IPS-18c (cell line): ENCODE measurements around the gene TEX264.

Experiments
- H3K4me3 ChIP-seq: 2 replicates; pipeline ENCODE4 v1.7.0; 2013; ENCODE audit warnings: low read depth, mild to moderate bottlenecking, low read length, moderate library complexity; ENCODE audit not compliant: insufficient read depth
- H3K9me3 ChIP-seq: one replicate; pipeline ENCODE4 v1.6.1; 2013; ENCODE audit warnings: mild to moderate bottlenecking, low read length, moderate library complexity; ENCODE audit not compliant: control insufficient read depth, insufficient read depth

Gene TEX264

GRCh38 chr3:51671734-51672475 lies 853 bp downstream of the TEX264 start:
- no peaks in the 10 kb centered on the region for H3K9me3 ChIP-seq
- peak overlapping the region; percentile 79 for H3K4me3 ChIP-seq

- no peaks in the 10 kb centered on the region for H3K9me3 ChIP-seq
- H3K4me3 ChIP-seq: no peak overlapping the region
Measured at GRCh38 chr3:51673181-51673801, 2.2 kb downstream of the TEX264 start.

GRCh38 chr3:51673802-51674654 lies 3.0 kb downstream of the TEX264 start:
- H3K9me3 ChIP-seq: no peaks in the 10 kb centered on the region
- no peak overlapping the region for H3K4me3 ChIP-seq

GRCh38 chr3:51675201-51675611 lies 4.2 kb downstream of the TEX264 start:
- no peaks in the 10 kb centered on the region for H3K9me3 ChIP-seq
- H3K4me3 ChIP-seq: no peak overlapping the region

- no peaks in the 10 kb centered on the region for H3K9me3 ChIP-seq
- H3K4me3 ChIP-seq: no peak overlapping the region
Measured at GRCh38 chr3:51676102-51676640, 5.1 kb downstream of the TEX264 start.

- Histone ChIP-seq H3K4me3 (no peak overlapping the region), H3K9me3 (no peaks in the 10 kb centered on the region)
Measured at GRCh38 chr3:51677358-51677757, 6.3 kb downstream of the TEX264 start.

GRCh38 chr3:51678186-51678585 lies 7.1 kb downstream of the TEX264 start:
- H3K9me3 ChIP-seq: no peaks in the 10 kb centered on the region
- H3K4me3 ChIP-seq: no peak overlapping the region

GRCh38 chr3:51678641-51679040 lies 7.6 kb downstream of the TEX264 start:
- no peaks in the 10 kb centered on the region for H3K9me3 ChIP-seq
- no peak overlapping the region for H3K4me3 ChIP-seq

- H3K4me3 ChIP-seq: no peak overlapping the region
- no peaks in the 10 kb centered on the region for H3K9me3 ChIP-seq
Measured at GRCh38 chr3:51679318-51679717, 8.3 kb downstream of the TEX264 start.

GRCh38 chr3:51679777-51680176 lies 8.7 kb downstream of the TEX264 start:
- Histone ChIP-seq H3K4me3 (no peak overlapping the region), H3K9me3 (no peaks in the 10 kb centered on the region)

GRCh38 chr3:51680196-51680595 lies 9.1 kb downstream of the TEX264 start:
- Histone ChIP-seq H3K4me3 (no peak overlapping the region), H3K9me3 (no peaks in the 10 kb centered on the region)

- H3K9me3 ChIP-seq: no peaks in the 10 kb centered on the region
- H3K4me3 ChIP-seq: no peak overlapping the region
Measured at GRCh38 chr3:51680663-51681230, 9.7 kb downstream of the TEX264 start.

- Histone ChIP-seq H3K9me3 (no peaks in the 10 kb centered on the region), H3K4me3 (no peak overlapping the region)
Measured at GRCh38 chr3:51681453-51681852, 10.4 kb downstream of the TEX264 start.

- Histone ChIP-seq H3K4me3 (no peak overlapping the region), H3K9me3 (no peaks in the 10 kb centered on the region)
Measured at GRCh38 chr3:51682079-51682478, 11.0 kb downstream of the TEX264 start.

GRCh38 chr3:51682526-51682925 lies 11.5 kb downstream of the TEX264 start:
- no peak overlapping the region for H3K4me3 ChIP-seq

GRCh38 chr3:51683566-51683965 lies 12.5 kb downstream of the TEX264 start:
- H3K4me3 ChIP-seq: no peak overlapping the region

More at GRCh38 chr3:51682526-51682925, 11.5 kb downstream of the TEX264 start:
- no peaks in the 10 kb centered on the region for H3K9me3 ChIP-seq

GRCh38 chr3:51684971-51685751 lies 14.1 kb downstream of the TEX264 start:
- Histone ChIP-seq H3K4me3 (no peak overlapping the region), H3K9me3 (no peaks in the 10 kb centered on the region)

More at GRCh38 chr3:51683566-51683965, 12.5 kb downstream of the TEX264 start:
- no peaks in the 10 kb centered on the region for H3K9me3 ChIP-seq
